ENCODE results near the gene DGUOK. TPM values are rescaled to one million over a fixed set of nuclear protein-coding genes. Genes with fewer than 3 reads are reported as not detected.

Gene DGUOK
- total and polyA plus RNA-seq, 4 donors: 28.9 to 103 (median 73.9) TPM

DNA sequence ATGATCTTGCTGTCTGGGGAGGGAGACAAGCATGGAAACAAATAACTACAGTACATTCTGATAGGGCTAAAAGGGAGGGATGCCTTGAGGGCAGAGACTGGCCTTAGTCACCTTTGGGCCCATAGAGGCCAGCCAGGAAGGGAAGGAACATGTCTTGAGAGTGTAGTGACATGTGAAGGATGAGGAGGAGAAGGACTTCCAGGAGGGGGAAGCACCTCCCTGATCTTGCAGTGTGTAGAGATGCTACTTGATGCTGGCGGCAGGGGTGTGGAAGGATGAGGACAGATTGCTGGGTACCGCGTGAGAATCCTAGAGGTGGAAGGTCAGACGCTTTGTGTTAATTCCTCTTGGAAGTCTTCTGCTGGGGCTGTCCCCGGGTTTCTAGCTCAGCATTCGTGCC lies 71.1 kb downstream of the DGUOK start:
- Histone ChIP-seq H3K4me1 (ENCODE audit: control insufficient read depth in 5 of 5, insufficient read depth in 5 of 5, low read length in 5 of 5) (peaks cover 0 to 37% (median 26%) of the 10 kb centered on the region in 5 donors), H3K27ac (ENCODE audit: low read depth in 1 of 2, low read length in 1 of 2) (no peak overlapping the region), H3K27me3 (ENCODE audit: control insufficient read depth in 3 of 3, insufficient read depth in 3 of 3, low read length in 2 of 3) (no peaks in the 10 kb centered on the region), H3K9ac (ENCODE audit: insufficient read depth in 1 of 2, low read length in 2 of 2) (no peak overlapping the region), H3K9me3 (ENCODE audit: control insufficient read depth in 4 of 4, insufficient read depth in 3 of 4, low read length in 3 of 4) (no peaks in the 10 kb centered on the region), H3K4me3 (no peak overlapping the region), H3K36me3 (ENCODE audit: control insufficient read depth in 4 of 4, insufficient read depth in 4 of 4, low read length in 4 of 4) (no peaks in the 10 kb centered on the region)
- WGBS, 2 donors: 91 to 95% methylated on average over 6 of the region's 6 CpGs
- TF ChIP-seq, protein P1, sequence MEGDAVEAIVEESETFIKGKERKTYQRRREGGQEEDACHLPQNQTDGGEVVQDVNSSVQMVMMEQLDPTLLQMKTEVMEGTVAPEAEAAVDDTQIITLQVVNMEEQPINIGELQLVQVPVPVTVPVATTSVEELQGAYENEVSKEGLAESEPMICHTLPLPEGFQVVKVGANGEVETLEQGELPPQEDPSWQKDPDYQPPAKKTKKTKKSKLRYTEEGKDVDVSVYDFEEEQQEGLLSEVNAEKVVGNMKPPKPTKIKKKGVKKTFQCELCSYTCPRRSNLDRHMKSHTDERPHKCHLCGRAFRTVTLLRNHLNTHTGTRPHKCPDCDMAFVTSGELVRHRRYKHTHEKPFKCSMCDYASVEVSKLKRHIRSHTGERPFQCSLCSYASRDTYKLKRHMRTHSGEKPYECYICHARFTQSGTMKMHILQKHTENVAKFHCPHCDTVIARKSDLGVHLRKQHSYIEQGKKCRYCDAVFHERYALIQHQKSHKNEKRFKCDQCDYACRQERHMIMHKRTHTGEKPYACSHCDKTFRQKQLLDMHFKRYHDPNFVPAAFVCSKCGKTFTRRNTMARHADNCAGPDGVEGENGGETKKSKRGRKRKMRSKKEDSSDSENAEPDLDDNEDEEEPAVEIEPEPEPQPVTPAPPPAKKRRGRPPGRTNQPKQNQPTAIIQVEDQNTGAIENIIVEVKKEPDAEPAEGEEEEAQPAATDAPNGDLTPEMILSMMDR (IDR thresholded peaks at IDR 0.05; ENCODE audit: control extremely low read depth, extremely low read depth): no peak
- ATAC-seq (ENCODE audit: insufficient read depth, low FRiP score) (no peak), DNase-seq (no peak)

DNA sequence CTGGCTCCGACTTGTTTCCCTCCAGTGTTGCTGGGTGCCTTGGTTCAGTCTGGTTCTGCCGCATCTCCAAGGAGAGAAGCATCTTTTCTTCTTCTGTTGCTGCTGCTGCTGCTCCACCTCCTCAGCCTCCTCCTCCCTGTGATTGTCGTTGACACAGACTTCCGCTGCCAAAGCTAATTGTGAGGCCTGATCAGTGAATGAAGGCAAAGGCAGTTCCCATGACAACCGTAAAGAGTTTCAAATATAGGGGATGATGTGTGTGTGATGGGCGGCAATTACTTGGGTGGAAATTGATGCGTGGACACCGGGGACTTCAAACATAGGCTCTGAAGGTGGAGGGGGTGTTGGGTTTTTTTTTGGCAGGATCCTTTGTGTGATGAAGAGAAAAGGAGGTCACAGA lies 71.8 kb downstream of the DGUOK start:
- H3K9ac ChIP-seq (ENCODE audit: insufficient read depth in 1 of 2, low read length in 2 of 2): no peak overlapping the region
- H3K4me3 ChIP-seq: no peak overlapping the region
- H3K36me3 ChIP-seq (ENCODE audit: control insufficient read depth in 4 of 4, insufficient read depth in 4 of 4, low read length in 4 of 4): no peaks in the 10 kb centered on the region
- H3K4me1 ChIP-seq (ENCODE audit: control insufficient read depth in 5 of 5, insufficient read depth in 5 of 5, low read length in 5 of 5): peaks cover 0 to 34% (median 29%) of the 10 kb centered on the region in 5 donors
- ATAC-seq (ENCODE audit: insufficient read depth, low FRiP score): no peak
- H3K9me3 ChIP-seq (ENCODE audit: control insufficient read depth in 4 of 4, insufficient read depth in 3 of 4, low read length in 3 of 4): no peaks in the 10 kb centered on the region
- H3K27ac ChIP-seq (ENCODE audit: low read depth in 1 of 2, low read length in 1 of 2): no peak overlapping the region
- TF ChIP-seq, protein P1 (IDR thresholded peaks at IDR 0.05; ENCODE audit: control extremely low read depth, extremely low read depth): no peak
- 89 to 91% methylated on average over 8 of the region's 8 CpGs for WGBS, 2 donors
- DNase-seq: no peak
- H3K27me3 ChIP-seq (ENCODE audit: control insufficient read depth in 3 of 3, insufficient read depth in 3 of 3, low read length in 2 of 3): no peaks in the 10 kb centered on the region

DNA sequence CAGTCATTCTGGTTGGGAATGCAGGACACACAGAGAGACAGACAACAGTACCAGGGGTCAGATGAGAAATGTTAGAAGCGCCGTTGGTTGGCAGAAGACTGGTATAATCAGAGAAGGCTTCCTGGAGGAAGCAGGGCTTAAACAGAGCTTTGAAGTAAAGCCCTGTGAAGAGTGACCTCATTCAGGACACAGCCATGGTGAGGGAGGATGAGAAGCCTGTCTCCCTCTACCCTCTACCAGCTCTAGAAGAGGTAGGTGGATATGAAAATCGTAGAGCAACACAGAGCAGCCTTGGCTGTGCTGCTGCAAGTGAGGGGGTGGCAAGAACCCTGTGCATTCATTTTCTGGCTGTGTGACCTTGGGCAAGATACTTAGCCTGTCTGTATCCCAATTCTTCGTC lies 72.3 kb downstream of the DGUOK start:
- Histone ChIP-seq H3K27me3 (ENCODE audit: control insufficient read depth in 3 of 3, insufficient read depth in 3 of 3, low read length in 2 of 3) (no peaks in the 10 kb centered on the region), H3K27ac (ENCODE audit: low read depth in 1 of 2, low read length in 1 of 2) (no peak overlapping the region), H3K9ac (ENCODE audit: insufficient read depth in 1 of 2, low read length in 2 of 2) (no peak overlapping the region), H3K36me3 (ENCODE audit: control insufficient read depth in 4 of 4, insufficient read depth in 4 of 4, low read length in 4 of 4) (no peaks in the 10 kb centered on the region), H3K4me3 (no peak overlapping the region), H3K9me3 (ENCODE audit: control insufficient read depth in 4 of 4, insufficient read depth in 3 of 4, low read length in 3 of 4) (no peaks in the 10 kb centered on the region), H3K4me1 (ENCODE audit: control insufficient read depth in 5 of 5, insufficient read depth in 5 of 5, low read length in 5 of 5) (peaks cover 0 to 37% (median 33%) of the 10 kb centered on the region in 5 donors)
- DNase-seq: no peak
- no peak for ATAC-seq (ENCODE audit: insufficient read depth, low FRiP score)
- TF ChIP-seq, protein P1 (IDR thresholded peaks at IDR 0.05; ENCODE audit: control extremely low read depth, extremely low read depth): no peak
- WGBS, 2 donors: 82 to 91% methylated on average over 4 of the region's 4 CpGs
